Testis (tissue), 3 donors: Measurements from ENCODE around the gene PDCD10. TPM values are rescaled to one million over a fixed set of nuclear protein-coding genes. Genes with fewer than 3 reads are reported as not detected.

ENCODE experiments used
- DNase-seq: peaks from one replicate; pipeline ENCODE4 v3.0.0-alpha.2; 2019
- H3K27ac ChIP-seq, 2 donors: fragments of 200-600 bp; sonication (generic); one replicate each; pipeline ENCODE4 v1.5.1; 2019
- H3K27me3 ChIP-seq: fragments of 200-600 bp; sonication (generic); one replicate; pipeline ENCODE4 v1.5.1; 2019
- H3K36me3 ChIP-seq: fragments of 200-600 bp; sonication (generic); one replicate; pipeline ENCODE4 v1.5.1; 2017; ENCODE audit warnings: low read depth; ENCODE audit errors: missing control alignments
- H3K4me1 ChIP-seq: fragments of 200-600 bp; sonication (generic); one replicate; pipeline ENCODE4 v1.5.1; 2019
- H3K4me3 ChIP-seq, 2 donors: fragments of 200-600 bp; sonication (generic); one replicate each; pipeline ENCODE4 v1.5.1; 2017 to 2019
- H3K9me3 ChIP-seq: fragments of 200-600 bp; sonication (generic); one replicate; pipeline ENCODE4 v1.5.1; 2017
- POLR2A ChIP-seq: fragments of 450-650 bp; IDR thresholded peaks from one replicate; pipeline ENCODE4 v1.6.1; 2017; ENCODE audit warnings: antibody characterized with exemption, mild to moderate bottlenecking, moderate library complexity
- WGBS, 2 donors: methylation state at CpG; one replicate each; pipeline ENCODE4 v1.1.5; 2018; 5-methylcytosine and 5-hydroxymethylcytosine counted together
- intact Hi-C: fragments of 100-400 bp; cut with DNase I; formaldehyde crosslinking; loops from one replicate; pipeline ENCODE4 v1.15.1; 2023; ENCODE audit warnings: low total_unique reads
- polyA plus RNA-seq: library from polyadenylated mRNA; stranded (reverse); fragments of 350-450 nt; fragmentation: Illumina TruSeq; extraction: RNeasy Lipid Tissue Mini Kit (QIAGEN cat#74804); gene quantifications from one replicate; pipeline ENCODE4 v1.2.3, GENCODE V29; 2014; ENCODE audit warnings: low read depth, low replicate concordance; ENCODE audit not compliant: insufficient read depth
- total RNA-seq, 2 donors: library from RNA; depleted of rRNA; stranded (reverse); fragments of >200 nt; gene quantifications; one replicate each; pipeline ENCODE4 v1.2.3, GENCODE V29; 2016
- TF ChIP-seq, protein P1 (sequence below), 3 experiments: fragments of 450-650 bp in 2 of 3; fragments of 200-600 bp in 1 of 3; sonication (generic) in 1 of 3; IDR thresholded peaks; one replicate each; pipeline ENCODE4 v1.5.1; 2016 to 2019; ENCODE audit warnings: antibody characterized with exemption in 3 of 3, mild to moderate bottlenecking in 2 of 3, moderate library complexity in 1 of 3

The PDCD10 gene
- total and polyA plus RNA-seq, 3 donors from 2014 or later, result 59.4 to 64.7 (median 62.8) TPM

GRCh38 chr3:167666563-167666962 lies 68.1 kb downstream of the PDCD10 start:
- no peak for DNase-seq
- intact Hi-C loops, result no loop called here
- no peak overlapping the region for H3K4me3 ChIP-seq
- no peaks in the 10 kb centered on the region for H3K4me1 ChIP-seq
- 81 to 88% methylated on average over 2 of the region's 2 CpGs for WGBS, 2 donors
- H3K36me3 ChIP-seq, result no peaks in the 10 kb centered on the region
- H3K27ac ChIP-seq, result no peak overlapping the region
- no peaks in the 10 kb centered on the region for H3K9me3 ChIP-seq
- no peaks in the 10 kb centered on the region for H3K27me3 ChIP-seq
- TF ChIP-seq, protein P1, sequence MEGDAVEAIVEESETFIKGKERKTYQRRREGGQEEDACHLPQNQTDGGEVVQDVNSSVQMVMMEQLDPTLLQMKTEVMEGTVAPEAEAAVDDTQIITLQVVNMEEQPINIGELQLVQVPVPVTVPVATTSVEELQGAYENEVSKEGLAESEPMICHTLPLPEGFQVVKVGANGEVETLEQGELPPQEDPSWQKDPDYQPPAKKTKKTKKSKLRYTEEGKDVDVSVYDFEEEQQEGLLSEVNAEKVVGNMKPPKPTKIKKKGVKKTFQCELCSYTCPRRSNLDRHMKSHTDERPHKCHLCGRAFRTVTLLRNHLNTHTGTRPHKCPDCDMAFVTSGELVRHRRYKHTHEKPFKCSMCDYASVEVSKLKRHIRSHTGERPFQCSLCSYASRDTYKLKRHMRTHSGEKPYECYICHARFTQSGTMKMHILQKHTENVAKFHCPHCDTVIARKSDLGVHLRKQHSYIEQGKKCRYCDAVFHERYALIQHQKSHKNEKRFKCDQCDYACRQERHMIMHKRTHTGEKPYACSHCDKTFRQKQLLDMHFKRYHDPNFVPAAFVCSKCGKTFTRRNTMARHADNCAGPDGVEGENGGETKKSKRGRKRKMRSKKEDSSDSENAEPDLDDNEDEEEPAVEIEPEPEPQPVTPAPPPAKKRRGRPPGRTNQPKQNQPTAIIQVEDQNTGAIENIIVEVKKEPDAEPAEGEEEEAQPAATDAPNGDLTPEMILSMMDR (IDR thresholded peaks at IDR 0.05), result no peak
- TF ChIP-seq POLR2A, result no peak

DNA sequence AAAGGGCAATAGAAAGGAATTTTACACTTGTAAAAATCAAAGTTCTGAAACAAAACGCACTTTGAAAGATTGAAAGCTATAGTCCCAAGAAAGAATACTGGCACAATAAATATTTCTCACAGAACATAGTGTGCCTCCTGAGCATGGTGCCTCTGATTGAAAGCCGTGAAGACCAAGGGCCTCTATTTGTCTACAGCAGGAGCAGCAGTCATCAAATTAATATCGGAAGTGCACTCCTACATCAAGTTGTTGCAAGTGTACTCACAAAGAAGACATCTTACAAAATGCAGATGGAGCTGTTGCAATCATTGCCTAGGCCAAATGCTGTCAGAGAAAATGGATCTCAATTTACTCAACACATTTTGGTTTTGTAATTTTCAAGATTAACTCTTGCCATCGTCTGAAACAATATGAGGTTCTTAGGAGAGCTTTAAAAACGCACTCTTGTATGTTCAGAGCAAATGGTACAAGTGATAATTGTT lies 71.7 kb downstream of the PDCD10 start:
- H3K9me3 ChIP-seq, result no peaks in the 10 kb centered on the region

DNA sequence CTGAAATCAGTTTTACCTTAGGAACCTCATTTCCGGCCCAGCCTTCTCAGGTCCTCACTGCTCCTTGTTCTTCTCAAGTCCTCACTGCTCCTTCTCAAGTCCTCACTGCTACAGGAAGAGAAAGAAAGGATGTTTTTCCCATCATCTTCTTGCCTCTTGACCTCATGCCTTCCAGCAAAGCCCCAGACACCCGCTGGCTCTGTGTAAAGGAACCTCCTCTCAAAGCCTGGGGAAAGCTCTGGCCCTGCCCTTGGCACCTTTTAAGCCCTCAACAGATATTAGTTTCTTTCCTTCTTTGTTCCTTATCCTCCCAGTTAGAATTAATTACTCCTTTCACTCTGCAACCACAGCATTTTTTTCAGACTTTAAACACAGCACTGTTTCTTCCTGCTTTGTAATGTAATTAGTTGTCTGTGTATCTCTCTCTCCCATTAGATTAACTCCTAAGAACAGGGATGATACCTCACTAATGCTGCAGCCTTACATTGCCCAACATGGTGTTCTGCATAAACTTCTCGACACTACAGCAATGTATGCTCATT lies 76.9 kb downstream of the PDCD10 start:
- H3K27me3 ChIP-seq, result no peaks in the 10 kb centered on the region
- H3K9me3 ChIP-seq, result no peaks in the 10 kb centered on the region
- H3K4me1 ChIP-seq, result no peaks in the 10 kb centered on the region
- no peak for TF ChIP-seq POLR2A
- TF ChIP-seq, protein P1 (IDR thresholded peaks at IDR 0.05), result no peak
- no peaks in the 10 kb centered on the region for H3K36me3 ChIP-seq
- 78 to 85% methylated on average over 3 of the region's 3 CpGs for WGBS, 2 donors
- DNase-seq, result no peak
- no peak overlapping the region for H3K27ac ChIP-seq
- intact Hi-C loops, result no loop called here
- H3K4me3 ChIP-seq, result no peak overlapping the region

More for the DNA sequence above, 71.7 kb downstream of the PDCD10 start:
- no peak overlapping the region for H3K4me3 ChIP-seq
- WGBS, 2 donors, result 78 to 82% methylated on average over 5 of the region's 5 CpGs
- no peaks in the 10 kb centered on the region for H3K36me3 ChIP-seq
- H3K4me1 ChIP-seq, result no peaks in the 10 kb centered on the region
- no peak overlapping the region for H3K27ac ChIP-seq
- DNase-seq, result no peak
- intact Hi-C loops, result no loop called here
- TF ChIP-seq, protein P1 (IDR thresholded peaks at IDR 0.05), result no peak
- no peak for TF ChIP-seq POLR2A
- H3K27me3 ChIP-seq, result no peaks in the 10 kb centered on the region

GRCh38 chr3:167656821-167657220 lies 77.9 kb downstream of the PDCD10 start:
- intact Hi-C loops, result no loop called here
- WGBS, 2 donors, result 71 to 76% methylated on average over 1 of the region's 1 CpG
- Histone ChIP-seq H3K36me3 (no peaks in the 10 kb centered on the region), H3K4me1 (no peaks in the 10 kb centered on the region), H3K9me3 (no peaks in the 10 kb centered on the region), H3K4me3 (no peak overlapping the region), H3K27ac (no peak overlapping the region), H3K27me3 (no peaks in the 10 kb centered on the region)
- TF ChIP-seq, protein P1 (IDR thresholded peaks at IDR 0.05), result no peak
- TF ChIP-seq POLR2A, result no peak
- DNase-seq, result no peak

DNA sequence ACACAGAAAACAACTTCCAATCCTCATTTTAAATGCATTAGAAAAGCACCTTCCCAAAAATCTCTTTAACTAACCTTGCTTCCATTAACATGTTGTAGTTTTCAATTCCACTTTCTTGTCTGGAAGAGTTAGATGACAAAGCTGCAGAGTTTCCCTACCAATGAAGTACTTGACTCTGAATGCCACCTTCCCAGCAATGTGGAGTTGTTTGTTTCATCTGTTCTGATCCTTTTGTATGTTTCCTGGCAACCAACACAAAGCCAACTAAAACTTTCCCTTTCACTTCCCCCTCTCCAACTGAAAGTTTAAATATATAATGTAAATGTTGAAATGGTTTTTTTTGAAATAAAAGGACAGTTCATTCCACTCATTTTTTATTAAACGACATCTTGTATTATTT lies 80.9 kb downstream of the PDCD10 start, which contains the start of gene WDR49:
Gene WDR49, minus strand, starts transcription at position 183 of the 400 bp plus-strand sequence. CDS start 517 bp downstream, outside the sequence.
- intact Hi-C loops, result no loop called here
- Histone ChIP-seq H3K4me1 (no peaks in the 10 kb centered on the region), H3K9me3 (no peaks in the 10 kb centered on the region), H3K27me3 (no peaks in the 10 kb centered on the region), H3K27ac (no peak within 1 kb of the TSS), H3K4me3 (no peak within 1 kb of the TSS), H3K36me3 (no peaks in the 10 kb centered on the region)
- DNase-seq, result no peak
- WGBS, 2 donors, result 78 to 80% methylated on average over 1 of the region's 1 CpG
- no peak for TF ChIP-seq POLR2A
- TF ChIP-seq, protein P1 (IDR thresholded peaks at IDR 0.05), result no peak
